HFF-Myc (cell line): ENCODE data around the gene SFMBT2.
A peak's percentile ranks its signal among the peaks of the same experiment; 100 is the strongest.

Experiments
- DNase-seq: peaks from one replicate; pipeline ENCODE4 v3.0.0-alpha.2; 2011; ENCODE audit warnings: low read depth; ENCODE audit errors: extremely low read depth
- H3K4me3 ChIP-seq: replicated peaks from 2 replicates; pipeline ENCODE4 v1.5.1; 2011; ENCODE audit warnings: low read depth, mild to moderate bottlenecking, control low read depth, low read length
- CTCF ChIP-seq: IDR thresholded peaks from 2 replicates; pipeline ENCODE4 v1.5.1; 2012; ENCODE audit warnings: mild to moderate bottlenecking, low read depth, low read length, control low read depth; ENCODE audit errors: missing control alignments

The SFMBT2 gene

GRCh38 chr10:7410862-7411670 is at the start of gene SFMBT2:
TSS of gene SFMBT2 (minus strand) at chr10:7411034. CDS start at chr10:7381898, 29,136 bp downstream.
- peak within 1 kb of the TSS; percentile 44 for H3K4me3 ChIP-seq
- peak; percentile 10 for DNase-seq
- no peak for TF ChIP-seq CTCF

GRCh38 chr10:7460006-7460405 is 49.2 kb upstream of the SFMBT2 start:
- no peak for TF ChIP-seq CTCF
- H3K4me3 ChIP-seq, result no peak overlapping the region
- no peak for DNase-seq

- no peak for DNase-seq
- TF ChIP-seq CTCF, result no peak
- H3K4me3 ChIP-seq, result no peak overlapping the region
These were observed 47.7 kb upstream of the SFMBT2 start for GRCh38 chr10:7458556-7458955.

GRCh38 chr10:7457478-7458316 is 46.9 kb upstream of the SFMBT2 start:
- no peak for TF ChIP-seq CTCF
- DNase-seq, result no peak
- H3K4me3 ChIP-seq, result no peak overlapping the region

GRCh38 chr10:7449063-7449695 is 38.3 kb upstream of the SFMBT2 start:
- no peak for DNase-seq
- no peak overlapping the region for H3K4me3 ChIP-seq
- TF ChIP-seq CTCF, result no peak

GRCh38 chr10:7445474-7446185 is 34.8 kb upstream of the SFMBT2 start:
- TF ChIP-seq CTCF, result no peak
- DNase-seq, result no peak
- H3K4me3 ChIP-seq, result no peak overlapping the region
